ENCODE results near the gene NPB. TPM values are rescaled to one million over a fixed set of nuclear protein-coding genes. Genes with fewer than 3 reads are reported as not detected.

NPB gene
- polyA plus RNA-seq, 3 donors: 0.08 to 0.16 TPM; not detected in 1

- no peaks in the 10 kb centered on the region for H3K9me3 ChIP-seq (replicated peaks in 1 of 2; ENCODE audit: control insufficient read depth in 1 of 2, insufficient read depth in 1 of 2, low read length in 2 of 2)
- no peak overlapping the region for H3K9ac ChIP-seq (ENCODE audit: insufficient read depth, low read length, poor library complexity, severe bottlenecking)
- no peaks in the 10 kb centered on the region for H3K27me3 ChIP-seq (ENCODE audit: control insufficient read depth in 2 of 2, insufficient read depth in 2 of 2, low read length in 2 of 2)
- Mint-ChIP-seq H3K27ac (peak overlapping the region in 4 of 7 donors; percentile 19 to 75 (median 31)), H3K27me3 (ENCODE audit: low read depth in 3 of 3) (peaks cover 0 to 2% (median 0%) of the 10 kb centered on the region in 3 donors), H3K36me3 (peaks cover 20 to 38% of the 10 kb centered on the region in 2 donors), H3K4me3 (no peak overlapping the region), H3K9me3 (no peaks in the 10 kb centered on the region), H3K4me1 (peaks cover 39% of the 10 kb centered on the region)
- no peak overlapping the region for H2AFZ ChIP-seq (ENCODE audit: insufficient read depth, low read depth, low read length, poor library complexity, severe bottlenecking)
- no peak overlapping the region for H3K4me3 ChIP-seq (replicated peaks in 1 of 3; ENCODE audit: low read depth in 2 of 3, low read length in 3 of 3)
- H3K4me2 ChIP-seq (replicated peaks; ENCODE audit: extremely low read depth, low read length, poor library complexity, severe bottlenecking): no peak overlapping the region
- intact Hi-C loops (cut with micrococcal nuclease): loop anchor here in 1 of 2 donors (10.0 kb wide), 1 partner anchor 49 kb away; the partner anchor contains the start of genes PCYT2 and SIRT7
- H3K27ac ChIP-seq (ENCODE audit: low read depth in 1 of 2, low read length in 2 of 2): no peak overlapping the region
- 92% methylated on average over 17 of the region's 18 CpGs for WGBS (ENCODE audit: insufficient coverage)
- H3K36me3 ChIP-seq (replicated peaks in 1 of 2; ENCODE audit: control insufficient read depth in 1 of 2, insufficient read depth in 2 of 2, low read length in 2 of 2): peaks cover 23 to 24% of the 10 kb centered on the region in 2 donors
- peaks cover 65% of the 10 kb centered on the region for H4K20me1 ChIP-seq (ENCODE audit: insufficient read depth, low read length)
- no peak for DNase-seq
- peaks cover 38 to 56% of the 10 kb centered on the region in 2 donors for H3K4me1 ChIP-seq (ENCODE audit: control insufficient read depth in 1 of 2, insufficient read depth in 2 of 2, low read length in 2 of 2)
- no peak for TF ChIP-seq CTCF (IDR thresholded peaks at IDR 0.05)
- H3K79me2 ChIP-seq (ENCODE audit: insufficient read depth, low read length): peaks cover 82% of the 10 kb centered on the region
These were observed 36.2 kb upstream of the NPB start for GRCh38 chr17:81865733-81866439.

GRCh38 chr17:81866440-81867169 lies 35.4 kb upstream of the NPB start:
- Histone ChIP-seq H2AFZ (ENCODE audit: insufficient read depth, low read depth, low read length, poor library complexity, severe bottlenecking) (no peak overlapping the region), H3K79me2 (ENCODE audit: insufficient read depth, low read length) (peaks cover 81% of the 10 kb centered on the region), H3K4me2 (replicated peaks; ENCODE audit: extremely low read depth, low read length, poor library complexity, severe bottlenecking) (no peak overlapping the region), H3K36me3 (replicated peaks in 1 of 2; ENCODE audit: control insufficient read depth in 1 of 2, insufficient read depth in 2 of 2, low read length in 2 of 2) (peaks cover 23 to 24% of the 10 kb centered on the region in 2 donors), H3K9ac (ENCODE audit: insufficient read depth, low read length, poor library complexity, severe bottlenecking) (no peak overlapping the region), H3K27me3 (ENCODE audit: control insufficient read depth in 2 of 2, insufficient read depth in 2 of 2, low read length in 2 of 2) (no peaks in the 10 kb centered on the region), H3K27ac (ENCODE audit: low read depth in 1 of 2, low read length in 2 of 2) (peak overlapping the region in 1 of 2 donors; percentile 31), H3K4me3 (replicated peaks in 1 of 3; ENCODE audit: low read depth in 2 of 3, low read length in 3 of 3) (no peak overlapping the region), H4K20me1 (ENCODE audit: insufficient read depth, low read length) (peaks cover 65% of the 10 kb centered on the region), H3K9me3 (replicated peaks in 1 of 2; ENCODE audit: control insufficient read depth in 1 of 2, insufficient read depth in 1 of 2, low read length in 2 of 2) (no peaks in the 10 kb centered on the region), H3K4me1 (ENCODE audit: control insufficient read depth in 1 of 2, insufficient read depth in 2 of 2, low read length in 2 of 2) (peaks cover 36 to 55% of the 10 kb centered on the region in 2 donors)
- no peaks in the 10 kb centered on the region for H3K9me3 Mint-ChIP-seq
- no peak for DNase-seq
- peaks cover 0 to under 1% (median 0%) of the 10 kb centered on the region in 3 donors for H3K27me3 Mint-ChIP-seq (ENCODE audit: low read depth in 3 of 3)
- peaks cover 36% of the 10 kb centered on the region for H3K4me1 Mint-ChIP-seq
- intact Hi-C loops (cut with micrococcal nuclease): loop anchor here in 1 of 2 donors (10.0 kb wide), 1 partner anchor 48 kb away; the partner anchor contains the start of genes PCYT2 and SIRT7
- no peak overlapping the region for H3K4me3 Mint-ChIP-seq
- TF ChIP-seq CTCF (IDR thresholded peaks at IDR 0.05): no peak
- H3K36me3 Mint-ChIP-seq: peaks cover 20 to 38% of the 10 kb centered on the region in 2 donors
- 70% methylated on average over 13 of the region's 18 CpGs for WGBS (ENCODE audit: insufficient coverage)
- peak overlapping the region in 5 of 7 donors; percentile 5 to 78 (median 42) for H3K27ac Mint-ChIP-seq

Data from CD14-positive monocyte (primary cell).